ENCODE data around the gene ABTB2.

DNA sequence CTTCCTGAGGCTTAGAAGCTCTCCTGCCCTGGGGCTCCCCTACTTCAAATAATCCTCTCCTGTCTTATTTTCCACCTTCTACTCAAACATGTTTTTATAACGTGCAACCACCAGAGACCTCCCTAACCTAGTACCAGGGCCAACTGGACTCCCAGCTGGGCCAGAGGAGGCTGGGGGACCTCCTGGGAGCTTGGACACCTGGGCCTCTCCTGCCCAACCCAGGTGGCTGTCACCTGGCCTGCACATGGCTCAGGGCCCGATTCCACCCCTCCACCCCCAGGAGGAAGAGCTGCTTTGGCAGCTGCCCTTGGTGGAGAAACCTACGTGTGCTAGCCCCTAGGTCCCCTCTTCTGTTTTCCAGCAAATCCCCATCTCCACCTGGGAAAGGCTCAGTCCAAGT lies 105.2 kb downstream of the ABTB2 start:
- TF ChIP-seq PHF8 (IDR thresholded peaks at IDR 0.05; ENCODE audit: borderline replicate concordance, low read depth), result no peak
- TF ChIP-seq MAZ (IDR thresholded peaks at IDR 0.05; ENCODE audit: borderline replicate concordance, low read depth, low read length), result no peak
- TF ChIP-seq, protein P1, sequence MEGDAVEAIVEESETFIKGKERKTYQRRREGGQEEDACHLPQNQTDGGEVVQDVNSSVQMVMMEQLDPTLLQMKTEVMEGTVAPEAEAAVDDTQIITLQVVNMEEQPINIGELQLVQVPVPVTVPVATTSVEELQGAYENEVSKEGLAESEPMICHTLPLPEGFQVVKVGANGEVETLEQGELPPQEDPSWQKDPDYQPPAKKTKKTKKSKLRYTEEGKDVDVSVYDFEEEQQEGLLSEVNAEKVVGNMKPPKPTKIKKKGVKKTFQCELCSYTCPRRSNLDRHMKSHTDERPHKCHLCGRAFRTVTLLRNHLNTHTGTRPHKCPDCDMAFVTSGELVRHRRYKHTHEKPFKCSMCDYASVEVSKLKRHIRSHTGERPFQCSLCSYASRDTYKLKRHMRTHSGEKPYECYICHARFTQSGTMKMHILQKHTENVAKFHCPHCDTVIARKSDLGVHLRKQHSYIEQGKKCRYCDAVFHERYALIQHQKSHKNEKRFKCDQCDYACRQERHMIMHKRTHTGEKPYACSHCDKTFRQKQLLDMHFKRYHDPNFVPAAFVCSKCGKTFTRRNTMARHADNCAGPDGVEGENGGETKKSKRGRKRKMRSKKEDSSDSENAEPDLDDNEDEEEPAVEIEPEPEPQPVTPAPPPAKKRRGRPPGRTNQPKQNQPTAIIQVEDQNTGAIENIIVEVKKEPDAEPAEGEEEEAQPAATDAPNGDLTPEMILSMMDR (IDR thresholded peaks at IDR 0.05), result no peak
- TF ChIP-seq EP300 (IDR thresholded peaks at IDR 0.05), result no peak
- no peak for TF ChIP-seq JUNB (IDR thresholded peaks at IDR 0.05)
- TF ChIP-seq, protein P2, sequence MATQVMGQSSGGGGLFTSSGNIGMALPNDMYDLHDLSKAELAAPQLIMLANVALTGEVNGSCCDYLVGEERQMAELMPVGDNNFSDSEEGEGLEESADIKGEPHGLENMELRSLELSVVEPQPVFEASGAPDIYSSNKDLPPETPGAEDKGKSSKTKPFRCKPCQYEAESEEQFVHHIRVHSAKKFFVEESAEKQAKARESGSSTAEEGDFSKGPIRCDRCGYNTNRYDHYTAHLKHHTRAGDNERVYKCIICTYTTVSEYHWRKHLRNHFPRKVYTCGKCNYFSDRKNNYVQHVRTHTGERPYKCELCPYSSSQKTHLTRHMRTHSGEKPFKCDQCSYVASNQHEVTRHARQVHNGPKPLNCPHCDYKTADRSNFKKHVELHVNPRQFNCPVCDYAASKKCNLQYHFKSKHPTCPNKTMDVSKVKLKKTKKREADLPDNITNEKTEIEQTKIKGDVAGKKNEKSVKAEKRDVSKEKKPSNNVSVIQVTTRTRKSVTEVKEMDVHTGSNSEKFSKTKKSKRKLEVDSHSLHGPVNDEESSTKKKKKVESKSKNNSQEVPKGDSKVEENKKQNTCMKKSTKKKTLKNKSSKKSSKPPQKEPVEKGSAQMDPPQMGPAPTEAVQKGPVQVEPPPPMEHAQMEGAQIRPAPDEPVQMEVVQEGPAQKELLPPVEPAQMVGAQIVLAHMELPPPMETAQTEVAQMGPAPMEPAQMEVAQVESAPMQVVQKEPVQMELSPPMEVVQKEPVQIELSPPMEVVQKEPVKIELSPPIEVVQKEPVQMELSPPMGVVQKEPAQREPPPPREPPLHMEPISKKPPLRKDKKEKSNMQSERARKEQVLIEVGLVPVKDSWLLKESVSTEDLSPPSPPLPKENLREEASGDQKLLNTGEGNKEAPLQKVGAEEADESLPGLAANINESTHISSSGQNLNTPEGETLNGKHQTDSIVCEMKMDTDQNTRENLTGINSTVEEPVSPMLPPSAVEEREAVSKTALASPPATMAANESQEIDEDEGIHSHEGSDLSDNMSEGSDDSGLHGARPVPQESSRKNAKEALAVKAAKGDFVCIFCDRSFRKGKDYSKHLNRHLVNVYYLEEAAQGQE (IDR thresholded peaks at IDR 0.05), result no peak
- no peak for TF ChIP-seq HDAC2 (IDR thresholded peaks at IDR 0.05)
- TF ChIP-seq, protein P3, sequence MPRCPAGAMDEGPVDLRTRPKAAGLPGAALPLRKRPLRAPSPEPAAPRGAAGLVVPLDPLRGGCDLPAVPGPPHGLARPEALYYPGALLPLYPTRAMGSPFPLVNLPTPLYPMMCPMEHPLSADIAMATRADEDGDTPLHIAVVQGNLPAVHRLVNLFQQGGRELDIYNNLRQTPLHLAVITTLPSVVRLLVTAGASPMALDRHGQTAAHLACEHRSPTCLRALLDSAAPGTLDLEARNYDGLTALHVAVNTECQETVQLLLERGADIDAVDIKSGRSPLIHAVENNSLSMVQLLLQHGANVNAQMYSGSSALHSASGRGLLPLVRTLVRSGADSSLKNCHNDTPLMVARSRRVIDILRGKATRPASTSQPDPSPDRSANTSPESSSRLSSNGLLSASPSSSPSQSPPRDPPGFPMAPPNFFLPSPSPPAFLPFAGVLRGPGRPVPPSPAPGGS (IDR thresholded peaks at IDR 0.05), result no peak
- no peak for TF ChIP-seq ESRRA (IDR thresholded peaks at IDR 0.05; ENCODE audit: borderline replicate concordance, low read length)
- no peak for TF ChIP-seq FOSB (CRISPR knock-in tag; IDR thresholded peaks at IDR 0.05)

Measured in A549 (cell line).